Trophoblast cell (in vitro differentiated cells and primary cell): ENCODE measurements around the gene RALGDS.
A peak's percentile ranks its signal among the peaks of the same experiment; 100 is the strongest.

Experiments
- DNase-seq, 2 donors: peaks; one replicate each; pipeline ENCODE4 v3.0.0-alpha.2; 2016
- H2AFZ ChIP-seq: 2 replicates; pipeline ENCODE4 v1.6.1; 2013; ENCODE audit warnings: low read length, moderate library complexity, mild to moderate bottlenecking; ENCODE audit not compliant: insufficient read depth, poor library complexity
- H2AK5ac ChIP-seq: 2 replicates; pipeline ENCODE4 v1.6.1; 2013; ENCODE audit warnings: mild to moderate bottlenecking, low read length
- H2BK120ac ChIP-seq: 2 replicates; pipeline ENCODE4 v1.6.1; 2013; ENCODE audit warnings: low read length, mild to moderate bottlenecking, moderate library complexity; ENCODE audit not compliant: insufficient read depth, poor library complexity
- H2BK12ac ChIP-seq: 2 replicates; pipeline ENCODE4 v1.6.1; 2013; ENCODE audit warnings: mild to moderate bottlenecking, low read length, moderate library complexity
- H2BK5ac ChIP-seq: 2 replicates; pipeline ENCODE4 v1.6.1; 2013; ENCODE audit warnings: low read length, low read depth, moderate library complexity, mild to moderate bottlenecking; ENCODE audit not compliant: poor library complexity
- H3K14ac ChIP-seq: 2 replicates; pipeline ENCODE4 v1.6.1; 2013; ENCODE audit warnings: mild to moderate bottlenecking, low read length
- H3K18ac ChIP-seq: 2 replicates; pipeline ENCODE4 v1.6.1; 2013; ENCODE audit warnings: mild to moderate bottlenecking, low read length
- H3K23ac ChIP-seq: 2 replicates; pipeline ENCODE4 v1.6.1; 2013; ENCODE audit warnings: low read length
- H3K27ac ChIP-seq: 2 replicates; pipeline ENCODE4 v1.5.1; 2013; ENCODE audit warnings: low read depth, mild to moderate bottlenecking, inconsistent platforms, low read length, moderate library complexity
- H3K27me3 ChIP-seq: 2 replicates; pipeline ENCODE4 v1.6.1; 2013; ENCODE audit warnings: inconsistent platforms, mild to moderate bottlenecking, low read length, moderate library complexity; ENCODE audit not compliant: insufficient read depth
- H3K36me3 ChIP-seq, 2 experiments: 1 replicate in 1 of 2; 2 replicates in 1 of 2; pipeline ENCODE4 v1.6.1; 2013; ENCODE audit warnings: low read length in 2 of 2, mild to moderate bottlenecking in 2 of 2, moderate library complexity in 1 of 2; ENCODE audit not compliant: insufficient read depth in 2 of 2, control insufficient read depth in 1 of 2
- H3K4ac ChIP-seq: 2 replicates; pipeline ENCODE4 v1.6.1; 2013; ENCODE audit warnings: low read depth, mild to moderate bottlenecking, low read length, moderate library complexity
- H3K4me1 ChIP-seq, 2 experiments: 1 replicate in 1 of 2; 2 replicates in 1 of 2; pipeline ENCODE4 v1.6.1; 2013; ENCODE audit warnings: low read length in 2 of 2, mild to moderate bottlenecking in 2 of 2, moderate library complexity in 1 of 2; ENCODE audit not compliant: insufficient read depth in 2 of 2, control insufficient read depth in 1 of 2
- H3K4me2 ChIP-seq: 2 replicates; pipeline ENCODE4 v1.6.1; 2013; ENCODE audit warnings: inconsistent platforms, mild to moderate bottlenecking, low read length, moderate library complexity
- H3K4me3 ChIP-seq: 2 replicates; pipeline ENCODE4 v1.5.1; 2013; ENCODE audit warnings: mild to moderate bottlenecking, low read depth, low read length, inconsistent platforms
- H3K79me1 ChIP-seq: one replicate; pipeline ENCODE4 v1.6.1; 2013; ENCODE audit warnings: low read length
- H3K79me2 ChIP-seq: 2 replicates; pipeline ENCODE4 v1.6.1; 2013; ENCODE audit warnings: low read length, mild to moderate bottlenecking; ENCODE audit not compliant: control insufficient read depth, insufficient read depth, poor library complexity
- H3K9ac ChIP-seq: 2 replicates; pipeline ENCODE4 v1.6.1; 2013; ENCODE audit warnings: mild to moderate bottlenecking, low read length
- H3K9me3 ChIP-seq: 2 replicates; pipeline ENCODE4 v1.6.1; 2013; ENCODE audit warnings: low read depth, mild to moderate bottlenecking, control low read depth, inconsistent platforms, low read length; ENCODE audit not compliant: insufficient read depth
- H4K12ac ChIP-seq: 2 replicates; pipeline ENCODE4 v1.6.1; 2013; ENCODE audit warnings: low read depth, mild to moderate bottlenecking, low read length, moderate library complexity
- H4K8ac ChIP-seq: 2 replicates; pipeline ENCODE4 v1.6.1; 2013; ENCODE audit warnings: low read depth, mild to moderate bottlenecking, low read length, moderate library complexity
- H4K91ac ChIP-seq: one replicate; pipeline ENCODE4 v1.6.1; 2013; ENCODE audit warnings: low read depth, mild to moderate bottlenecking, low read length, moderate library complexity
- WGBS: extraction: QIAGEN DNeasy Blood & Tissue Kit; methylation state at CpG from one replicate; pipeline ENCODE4 v1.1.7; 2013; ENCODE audit warnings: missing lambda C conversion rate; ENCODE audit not compliant: insufficient read length, insufficient coverage; ENCODE audit errors: extremely low coverage; 5-methylcytosine and 5-hydroxymethylcytosine counted together

The RALGDS gene

DNA sequence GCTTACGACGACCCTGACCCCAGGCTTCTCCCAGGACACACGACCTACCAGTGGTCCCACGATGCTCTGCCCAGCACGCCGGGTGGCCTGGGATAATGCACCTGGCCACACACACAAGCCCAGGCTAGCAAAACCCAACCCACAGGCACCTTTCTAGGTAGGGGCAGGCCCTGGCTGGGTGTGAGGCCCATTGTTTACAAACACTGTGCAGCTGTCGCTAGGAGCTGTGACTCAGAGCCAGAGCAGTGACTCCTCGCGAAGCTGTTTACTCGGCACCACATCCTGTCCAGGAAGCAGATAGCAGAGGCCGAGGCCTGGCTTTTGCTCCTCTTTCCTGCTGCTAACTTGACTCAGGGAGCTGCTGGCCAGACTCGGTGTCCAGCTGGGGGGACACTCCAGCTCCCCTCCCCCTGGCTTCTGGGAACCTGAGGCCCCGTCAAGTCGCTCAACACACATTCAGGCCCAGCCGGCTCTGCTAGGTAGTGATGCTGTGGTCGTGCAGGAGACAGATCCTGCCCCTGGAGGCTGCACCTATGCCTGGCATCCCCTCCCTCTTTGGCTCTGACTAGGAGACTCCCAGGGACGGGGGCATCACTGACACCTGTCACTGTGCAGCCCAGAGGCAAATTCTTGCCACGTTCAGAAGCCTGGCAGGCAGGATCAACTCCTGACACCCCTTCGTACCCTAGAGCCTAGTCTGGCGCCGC lies 12.8 kb upstream of the RALGDS start:
- peak overlapping the region; percentile 28 for H3K18ac ChIP-seq
- H3K9me3 ChIP-seq: peaks cover 2% of the 10 kb centered on the region
- H3K4me3 ChIP-seq: peak overlapping the region; percentile 13
- no peak overlapping the region for H4K8ac ChIP-seq
- H2AFZ ChIP-seq: no peak overlapping the region
- H3K27ac ChIP-seq: peak overlapping the region; percentile 78
- H3K79me1 ChIP-seq: peaks cover 10% of the 10 kb centered on the region
- no peak overlapping the region for H3K23ac ChIP-seq
- H4K12ac ChIP-seq: no peak overlapping the region
- H2AK5ac ChIP-seq: no peak overlapping the region
- H2BK5ac ChIP-seq: no peak overlapping the region
- H3K27me3 ChIP-seq: no peaks in the 10 kb centered on the region
- peaks cover 2 to 6% of the 10 kb centered on the region in 2 experiments for H3K36me3 ChIP-seq
- H3K4me1 ChIP-seq: peaks cover 21 to 22% of the 10 kb centered on the region in 2 experiments
- H3K14ac ChIP-seq: no peak overlapping the region
- DNase-seq: peak; percentile 99
- peaks cover 2% of the 10 kb centered on the region for H3K79me2 ChIP-seq
- H3K9ac ChIP-seq: peak overlapping the region; percentile 8
- H2BK120ac ChIP-seq: no peak overlapping the region
- no peak overlapping the region for H3K4ac ChIP-seq
- no CpG with 5 or more reads among the region's 21 CpGs for WGBS
- no peak overlapping the region for H3K4me2 ChIP-seq
- H4K91ac ChIP-seq: peak overlapping the region; percentile 57
- H2BK12ac ChIP-seq: peak overlapping the region; percentile 7

DNA sequence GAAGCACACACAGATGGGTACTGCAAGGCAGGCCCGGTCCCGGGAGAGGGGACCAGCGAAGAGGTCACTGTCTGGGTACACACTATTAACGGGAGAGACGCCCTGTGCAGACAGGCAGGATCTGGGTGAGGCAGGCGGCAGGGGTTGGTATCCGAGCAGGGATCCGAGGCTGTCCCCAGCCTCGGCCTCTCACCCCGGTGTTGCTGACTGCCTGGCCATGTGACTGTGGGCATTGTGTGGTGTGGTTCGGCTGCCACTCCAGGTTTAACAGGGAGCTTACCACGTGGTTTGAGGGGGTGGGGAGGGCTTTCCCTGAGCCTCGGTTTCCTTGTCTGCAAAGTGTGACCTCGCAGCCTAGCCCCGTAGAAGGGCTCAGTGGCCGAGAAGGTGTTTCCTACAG lies 11.1 kb upstream of the RALGDS start:
- WGBS: no CpG with 5 or more reads among the region's 16 CpGs
- H2BK120ac ChIP-seq: no peak overlapping the region
- H2BK12ac ChIP-seq: no peak overlapping the region
- H3K9ac ChIP-seq: no peak overlapping the region
- H3K27ac ChIP-seq: no peak overlapping the region
- no peak overlapping the region for H2BK5ac ChIP-seq
- H3K9me3 ChIP-seq: peaks cover 2% of the 10 kb centered on the region
- H3K23ac ChIP-seq: no peak overlapping the region
- no peak overlapping the region for H3K18ac ChIP-seq
- no peak overlapping the region for H4K12ac ChIP-seq
- H2AK5ac ChIP-seq: peak overlapping the region; percentile 29
- no peak for DNase-seq
- peaks cover 6% of the 10 kb centered on the region for H3K79me2 ChIP-seq
- no peak overlapping the region for H4K91ac ChIP-seq
- no peak overlapping the region for H3K14ac ChIP-seq
- no peak overlapping the region for H2AFZ ChIP-seq
- no peak overlapping the region for H4K8ac ChIP-seq
- H3K4me3 ChIP-seq: no peak overlapping the region
- H3K4me1 ChIP-seq: peaks cover 30 to 31% of the 10 kb centered on the region in 2 experiments
- no peak overlapping the region for H3K4me2 ChIP-seq
- peaks cover 10% of the 10 kb centered on the region for H3K79me1 ChIP-seq
- H3K36me3 ChIP-seq: peaks cover 5 to 10% of the 10 kb centered on the region in 2 experiments
- no peak overlapping the region for H3K4ac ChIP-seq
- no peaks in the 10 kb centered on the region for H3K27me3 ChIP-seq

DNA sequence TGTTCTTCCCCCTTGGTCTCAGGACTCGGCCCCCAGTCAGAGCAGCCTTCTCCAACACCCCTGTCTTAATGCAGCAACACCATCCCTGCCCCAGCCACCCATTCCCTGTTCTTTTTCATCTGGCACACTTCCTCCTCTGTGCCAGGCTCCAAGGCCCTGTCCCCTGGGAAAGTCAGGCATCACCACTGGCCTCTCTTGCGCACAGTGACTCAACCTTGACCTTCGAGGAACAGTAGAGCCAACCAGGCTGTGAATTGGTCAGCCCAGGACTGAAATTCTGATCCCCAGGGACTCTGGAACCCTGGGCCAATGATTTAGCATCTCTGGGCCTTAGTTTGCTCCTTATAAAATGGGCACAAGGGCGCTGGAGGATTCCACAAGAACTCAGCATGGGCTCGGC lies 10.5 kb upstream of the RALGDS start:
- H3K4ac ChIP-seq: no peak overlapping the region
- no peak overlapping the region for H3K14ac ChIP-seq
- no peak overlapping the region for H2BK5ac ChIP-seq
- H2BK12ac ChIP-seq: no peak overlapping the region
- no CpG with 5 or more reads among the region's 5 CpGs for WGBS
- H3K9ac ChIP-seq: no peak overlapping the region
- H3K27ac ChIP-seq: no peak overlapping the region
- H4K8ac ChIP-seq: no peak overlapping the region
- no peak overlapping the region for H3K4me3 ChIP-seq
- no peak for DNase-seq
- H3K36me3 ChIP-seq: peaks cover 5 to 10% of the 10 kb centered on the region in 2 experiments
- no peak overlapping the region for H2AFZ ChIP-seq
- H3K27me3 ChIP-seq: no peaks in the 10 kb centered on the region
- H2BK120ac ChIP-seq: no peak overlapping the region
- peaks cover 10% of the 10 kb centered on the region for H3K79me1 ChIP-seq
- peaks cover 6% of the 10 kb centered on the region for H3K79me2 ChIP-seq
- H4K91ac ChIP-seq: no peak overlapping the region
- H3K4me2 ChIP-seq: no peak overlapping the region
- peaks cover 34 to 35% of the 10 kb centered on the region in 2 experiments for H3K4me1 ChIP-seq
- no peak overlapping the region for H4K12ac ChIP-seq
- peak overlapping the region; percentile 15 for H3K18ac ChIP-seq
- H3K9me3 ChIP-seq: peaks cover 2% of the 10 kb centered on the region
- no peak overlapping the region for H3K23ac ChIP-seq
- no peak overlapping the region for H2AK5ac ChIP-seq

DNA sequence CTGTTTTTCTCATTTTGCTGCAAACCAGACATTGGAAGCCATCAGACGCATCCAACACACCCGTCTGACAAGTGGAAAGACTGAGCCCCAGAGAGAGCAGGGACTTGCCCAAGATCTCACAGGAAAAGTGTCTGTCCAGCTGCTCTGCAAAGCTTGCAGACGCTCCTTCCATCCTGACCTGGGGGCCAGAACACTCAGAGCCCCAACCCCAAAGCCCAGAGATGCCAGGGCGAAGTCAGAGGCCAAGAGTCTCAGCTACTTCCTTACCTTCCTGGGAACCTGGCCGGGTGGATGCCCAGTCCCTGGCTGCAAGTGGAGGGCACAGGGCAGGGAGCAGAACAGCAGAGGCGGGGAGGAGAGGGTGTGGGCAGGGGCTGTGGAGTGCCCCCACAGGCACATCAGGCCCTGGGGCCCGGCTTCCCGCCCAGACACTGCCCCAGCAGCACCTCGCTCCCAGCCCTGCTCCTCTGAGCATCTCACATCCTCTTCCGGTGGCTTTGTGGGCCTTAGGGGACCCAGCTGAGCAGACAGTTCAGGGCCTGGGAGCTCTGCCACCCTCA lies 9.7 kb upstream of the RALGDS start:
- DNase-seq: no peak
- Histone ChIP-seq H2AFZ (no peak overlapping the region), H3K27ac (no peak overlapping the region), H2BK5ac (no peak overlapping the region), H3K14ac (no peak overlapping the region), H4K8ac (no peak overlapping the region), H3K4ac (no peak overlapping the region), H2AK5ac (no peak overlapping the region), H4K12ac (no peak overlapping the region), H3K36me3 (peaks cover 5 to 10% of the 10 kb centered on the region in 2 experiments), H3K4me3 (no peak overlapping the region), H3K27me3 (no peaks in the 10 kb centered on the region), H3K23ac (no peak overlapping the region), H3K9me3 (peaks cover 2% of the 10 kb centered on the region), H3K4me1 (peaks cover 34 to 37% of the 10 kb centered on the region in 2 experiments), H3K79me1 (peaks cover 10% of the 10 kb centered on the region), H3K9ac (no peak overlapping the region), H2BK12ac (no peak overlapping the region), H2BK120ac (no peak overlapping the region), H3K4me2 (no peak overlapping the region), H3K18ac (peak overlapping the region; percentile 13), H3K79me2 (peaks cover 6% of the 10 kb centered on the region), H4K91ac (no peak overlapping the region)
- WGBS: no CpG with 5 or more reads among the region's 10 CpGs
